ENCODE measurements around the gene CASK. TPM values are rescaled to one million over a fixed set of nuclear protein-coding genes. Genes with fewer than 3 reads are reported as not detected.

CASK gene
- total and polyA plus RNA-seq, 5 donors from 2014 or later: 8.4 to 168 (median 20.2) TPM

DNA sequence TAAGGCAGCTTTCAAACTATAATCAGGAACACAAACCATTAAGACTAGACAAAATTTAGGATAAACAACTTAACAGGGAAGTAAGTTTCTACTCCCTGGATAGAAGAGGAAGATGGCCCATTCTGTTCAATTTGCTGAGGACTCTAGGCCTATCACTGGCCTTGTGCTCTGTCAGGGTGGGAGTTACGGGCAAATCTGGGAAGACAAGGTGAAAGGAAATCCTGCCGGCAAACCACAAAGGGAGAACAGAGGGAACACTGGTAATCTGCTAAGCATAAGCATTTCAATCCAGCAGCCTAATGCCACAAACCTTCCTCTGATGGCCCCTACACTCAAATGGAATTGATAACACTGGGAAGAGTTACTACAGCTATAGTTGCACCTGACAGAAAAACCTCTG, 191.1 kb downstream of the CASK start:
- H3K27me3 Mint-ChIP-seq: no peaks in the 10 kb centered on the region
- DNase-seq (no peak), ATAC-seq (ENCODE audit: low read depth in 2 of 2) (no peak)
- Histone ChIP-seq H3K36me3 (ENCODE audit: control insufficient read depth, insufficient read depth, low read length) (peaks cover 7% of the 10 kb centered on the region), H3K27ac (ENCODE audit: insufficient read depth, low read length, poor library complexity, severe bottlenecking) (no peak overlapping the region), H3K9me3 (ENCODE audit: control insufficient read depth in 2 of 2, low read length in 2 of 2) (no peaks in the 10 kb centered on the region), H3K4me1 (ENCODE audit: control insufficient read depth, insufficient read depth, low read length, poor library complexity, severe bottlenecking) (peaks cover 7% of the 10 kb centered on the region), H3K27me3 (ENCODE audit: control insufficient read depth, insufficient read depth, low read length) (no peaks in the 10 kb centered on the region), H3K4me3 (ENCODE audit: low read depth, low read length) (no peak overlapping the region)
- H3K9me3 Mint-ChIP-seq: no peaks in the 10 kb centered on the region
- H3K36me3 Mint-ChIP-seq: peaks cover 9% of the 10 kb centered on the region
- H3K4me1 Mint-ChIP-seq: peaks cover 12 to 29% (median 21%) of the 10 kb centered on the region in 4 donors
- peak overlapping the region in 2 of 3 donors; percentile 6 to 21 for H3K27ac Mint-ChIP-seq
- H3K4me3 Mint-ChIP-seq: no peak overlapping the region

DNA sequence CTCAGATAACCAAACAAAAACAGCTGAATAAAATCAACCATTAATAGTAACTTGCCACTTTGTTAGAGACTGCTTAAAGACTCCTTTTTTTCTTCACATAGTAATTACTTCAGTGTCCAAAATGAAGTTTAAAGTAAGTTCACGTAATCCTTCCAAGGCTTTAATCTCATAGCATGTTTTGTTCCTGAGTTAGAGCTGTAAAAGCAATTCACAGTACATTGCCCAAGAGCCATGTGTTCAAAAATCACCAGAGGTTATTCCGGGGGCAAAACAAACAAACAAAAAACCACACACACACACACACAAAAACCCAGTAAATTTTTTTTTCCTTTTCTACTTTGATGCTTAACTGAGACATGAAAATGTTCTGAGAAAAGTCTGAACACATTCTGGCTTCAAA, 193.3 kb downstream of the CASK start:
- Histone ChIP-seq H3K4me3 (ENCODE audit: low read depth, low read length) (no peak overlapping the region), H3K27me3 (ENCODE audit: control insufficient read depth, insufficient read depth, low read length) (no peaks in the 10 kb centered on the region), H3K36me3 (ENCODE audit: control insufficient read depth, insufficient read depth, low read length) (peaks cover 5% of the 10 kb centered on the region), H3K27ac (ENCODE audit: insufficient read depth, low read length, poor library complexity, severe bottlenecking) (no peak overlapping the region), H3K4me1 (ENCODE audit: control insufficient read depth, insufficient read depth, low read length, poor library complexity, severe bottlenecking) (no peaks in the 10 kb centered on the region), H3K9me3 (ENCODE audit: control insufficient read depth in 2 of 2, low read length in 2 of 2) (no peaks in the 10 kb centered on the region)
- no peak overlapping the region for H3K4me3 Mint-ChIP-seq
- H3K27ac Mint-ChIP-seq: no peak overlapping the region
- H3K4me1 Mint-ChIP-seq: peaks cover 9 to 32% (median 15%) of the 10 kb centered on the region in 4 donors
- H3K27me3 Mint-ChIP-seq: no peaks in the 10 kb centered on the region
- H3K36me3 Mint-ChIP-seq: peaks cover 4% of the 10 kb centered on the region
- no peak for ATAC-seq (ENCODE audit: low read depth in 2 of 2)
- DNase-seq: no peak
- no peaks in the 10 kb centered on the region for H3K9me3 Mint-ChIP-seq

DNA sequence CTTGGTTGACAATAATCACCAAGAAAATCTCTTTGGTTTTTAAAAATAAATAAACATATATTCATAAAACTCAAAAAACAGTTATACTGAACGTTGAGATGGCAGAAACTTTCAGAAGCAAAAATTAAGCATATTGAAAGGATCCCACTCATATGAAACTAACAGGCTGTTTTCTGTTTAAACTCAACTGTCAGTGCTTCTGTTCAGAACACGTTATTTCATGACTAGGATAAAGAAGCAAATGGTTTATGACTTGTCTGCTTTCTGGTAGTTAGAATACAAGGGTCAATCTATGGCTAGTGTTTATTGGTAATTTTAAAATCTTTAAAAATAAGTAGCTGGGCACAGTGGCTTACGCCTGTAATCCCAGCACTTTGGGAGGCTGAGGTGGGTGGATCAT, 195.2 kb downstream of the CASK start:
- Histone ChIP-seq H3K36me3 (ENCODE audit: control insufficient read depth, insufficient read depth, low read length) (peaks cover 5% of the 10 kb centered on the region), H3K27ac (ENCODE audit: insufficient read depth, low read length, poor library complexity, severe bottlenecking) (no peak overlapping the region), H3K27me3 (ENCODE audit: control insufficient read depth, insufficient read depth, low read length) (no peaks in the 10 kb centered on the region), H3K9me3 (ENCODE audit: control insufficient read depth in 2 of 2, low read length in 2 of 2) (no peaks in the 10 kb centered on the region), H3K4me3 (ENCODE audit: low read depth, low read length) (no peak overlapping the region), H3K4me1 (ENCODE audit: control insufficient read depth, insufficient read depth, low read length, poor library complexity, severe bottlenecking) (peaks cover 7% of the 10 kb centered on the region)
- Mint-ChIP-seq H3K9me3 (no peaks in the 10 kb centered on the region), H3K27ac (no peak overlapping the region), H3K4me1 (peaks cover 6 to 35% (median 17%) of the 10 kb centered on the region in 4 donors), H3K27me3 (no peaks in the 10 kb centered on the region), H3K36me3 (peaks cover 4% of the 10 kb centered on the region), H3K4me3 (no peak overlapping the region)
- DNase-seq: no peak
- ATAC-seq (ENCODE audit: low read depth in 2 of 2): no peak

DNA sequence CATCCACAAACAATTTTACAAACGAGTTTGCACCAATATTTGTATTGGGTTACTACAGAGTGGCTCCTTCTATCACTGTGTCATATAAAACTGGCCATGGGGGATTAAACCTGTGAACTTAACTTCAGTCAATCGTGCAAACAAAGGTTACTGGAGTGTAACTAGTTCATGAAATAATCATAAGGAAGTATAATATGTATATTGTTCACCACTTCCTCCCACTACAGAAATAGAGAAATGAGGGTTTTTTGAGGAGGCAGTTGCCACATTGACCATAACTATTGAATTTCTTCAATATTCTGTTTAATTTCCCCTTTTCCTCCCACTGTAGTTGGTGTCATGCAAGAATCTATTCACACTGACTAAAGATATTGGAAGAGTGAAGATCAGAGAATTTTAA, 199.5 kb downstream of the CASK start, which contains the start of gene GPR82:
Gene GPR82, plus strand, starts transcription at position 356 of the 400 bp plus-strand sequence. CDS start 2,846 bp downstream, outside the sequence.
- Histone ChIP-seq H3K9me3 (ENCODE audit: control insufficient read depth in 2 of 2, low read length in 2 of 2) (peaks cover 0 to under 1% of the 10 kb centered on the region in 2 experiments), H3K27me3 (ENCODE audit: control insufficient read depth, insufficient read depth, low read length) (no peaks in the 10 kb centered on the region), H3K27ac (ENCODE audit: insufficient read depth, low read length, poor library complexity, severe bottlenecking) (peak within 1 kb of the TSS; percentile 1), H3K4me1 (ENCODE audit: control insufficient read depth, insufficient read depth, low read length, poor library complexity, severe bottlenecking) (peaks cover 7% of the 10 kb centered on the region), H3K36me3 (ENCODE audit: control insufficient read depth, insufficient read depth, low read length) (peaks cover 9% of the 10 kb centered on the region), H3K4me3 (ENCODE audit: low read depth, low read length) (no peak within 1 kb of the TSS)
- Mint-ChIP-seq H3K27me3 (no peaks in the 10 kb centered on the region), H3K36me3 (peaks cover 27% of the 10 kb centered on the region), H3K4me3 (peak within 1 kb of the TSS in 1 of 4 donors; percentile 21), H3K27ac (no peak within 1 kb of the TSS), H3K9me3 (peaks cover 0 to 11% (median 3%) of the 10 kb centered on the region in 7 donors), H3K4me1 (peaks cover 18 to 51% (median 26%) of the 10 kb centered on the region in 4 donors)
- ATAC-seq (ENCODE audit: low read depth in 2 of 2) (no peak), DNase-seq (no peak)

DNA sequence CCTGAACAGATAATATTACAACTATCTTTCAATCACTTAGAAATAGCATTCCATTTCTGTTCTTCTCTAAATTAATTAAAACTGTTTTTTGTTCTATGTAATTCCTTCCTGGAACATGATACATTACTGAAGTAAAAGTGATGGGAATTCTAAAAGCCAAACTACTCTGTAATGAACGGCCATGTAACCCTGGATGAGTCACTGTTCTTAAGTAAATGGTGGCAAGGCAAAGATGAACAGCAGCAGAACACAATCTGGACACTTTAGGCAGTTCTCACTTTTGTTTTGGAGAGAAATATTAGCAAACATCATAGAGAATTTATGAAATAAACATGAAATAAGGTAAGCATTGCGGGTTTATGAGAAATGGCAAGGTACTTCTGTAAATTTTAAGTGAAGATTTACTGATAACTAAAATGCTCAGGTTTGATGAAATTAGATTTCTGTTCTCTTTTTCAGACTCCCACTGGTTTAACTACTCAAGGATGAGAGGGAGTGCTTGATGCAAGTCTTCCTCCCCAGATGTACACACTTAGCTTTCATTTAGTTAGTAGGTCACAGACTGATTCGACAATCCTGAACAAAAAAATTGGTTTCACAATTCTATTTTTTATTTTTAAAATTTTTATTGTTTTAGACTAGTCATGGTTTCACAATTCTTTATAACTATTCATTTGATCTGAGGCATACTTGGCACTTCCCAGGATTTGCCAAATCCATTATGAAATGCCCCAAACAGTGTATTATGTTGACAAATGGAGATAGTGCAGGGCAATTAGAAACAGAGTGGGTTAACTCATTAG, 200.3 kb downstream of the CASK start:
- H3K27ac Mint-ChIP-seq: peak overlapping the region in 2 of 3 donors; percentile 24 to 68
- Histone ChIP-seq H3K36me3 (ENCODE audit: control insufficient read depth, insufficient read depth, low read length) (peaks cover 15% of the 10 kb centered on the region), H3K4me3 (ENCODE audit: low read depth, low read length) (no peak overlapping the region), H3K9me3 (ENCODE audit: control insufficient read depth in 2 of 2, low read length in 2 of 2) (peaks cover 2 to 8% of the 10 kb centered on the region in 2 experiments), H3K27ac (ENCODE audit: insufficient read depth, low read length, poor library complexity, severe bottlenecking) (peak overlapping the region; percentile 1), H3K27me3 (ENCODE audit: control insufficient read depth, insufficient read depth, low read length) (no peaks in the 10 kb centered on the region), H3K4me1 (ENCODE audit: control insufficient read depth, insufficient read depth, low read length, poor library complexity, severe bottlenecking) (peaks cover 7% of the 10 kb centered on the region)
- peaks cover 0 to 16% (median 3%) of the 10 kb centered on the region in 7 donors for H3K9me3 Mint-ChIP-seq
- peaks cover 18 to 51% (median 26%) of the 10 kb centered on the region in 4 donors for H3K4me1 Mint-ChIP-seq
- DNase-seq: no peak
- no peaks in the 10 kb centered on the region for H3K27me3 Mint-ChIP-seq
- no peak for ATAC-seq (ENCODE audit: low read depth in 2 of 2)
- no peak overlapping the region for H3K4me3 Mint-ChIP-seq
- H3K36me3 Mint-ChIP-seq: peaks cover 35% of the 10 kb centered on the region

DNA sequence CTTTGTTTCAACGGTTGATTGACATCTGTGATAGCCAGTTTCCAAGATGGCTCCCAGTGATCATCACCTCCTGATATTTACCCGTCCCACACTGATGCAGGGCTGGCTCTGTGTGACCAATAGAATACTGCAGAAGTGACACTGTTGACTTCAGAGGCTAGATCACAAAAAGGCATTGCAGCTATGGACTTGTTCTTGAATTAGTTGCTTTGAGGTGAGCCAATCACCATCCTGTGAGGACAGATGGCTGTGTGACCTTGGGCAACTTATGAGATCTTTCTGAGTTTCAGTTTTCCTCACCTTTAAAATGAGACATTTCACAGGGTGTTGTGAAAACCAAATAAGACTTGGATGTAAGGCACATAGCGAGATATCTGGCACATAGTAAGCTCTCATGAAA, 201.1 kb downstream of the CASK start:
- H3K4me3 Mint-ChIP-seq: no peak overlapping the region
- no peaks in the 10 kb centered on the region for H3K27me3 ChIP-seq (ENCODE audit: control insufficient read depth, insufficient read depth, low read length)
- ATAC-seq (ENCODE audit: low read depth in 2 of 2) (no peak), DNase-seq (no peak)
- H3K27me3 Mint-ChIP-seq: no peaks in the 10 kb centered on the region
- peaks cover 7% of the 10 kb centered on the region for H3K4me1 ChIP-seq (ENCODE audit: control insufficient read depth, insufficient read depth, low read length, poor library complexity, severe bottlenecking)
- H3K27ac ChIP-seq (ENCODE audit: insufficient read depth, low read length, poor library complexity, severe bottlenecking): no peak overlapping the region
- H3K27ac Mint-ChIP-seq: peak overlapping the region in 2 of 3 donors; percentile 24 to 68
- peaks cover 0 to 17% (median 3%) of the 10 kb centered on the region in 7 donors for H3K9me3 Mint-ChIP-seq
- H3K4me3 ChIP-seq (ENCODE audit: low read depth, low read length): no peak overlapping the region
- peaks cover 18% of the 10 kb centered on the region for H3K36me3 ChIP-seq (ENCODE audit: control insufficient read depth, insufficient read depth, low read length)
- peaks cover 40% of the 10 kb centered on the region for H3K36me3 Mint-ChIP-seq
- peaks cover 2 to 12% of the 10 kb centered on the region in 2 experiments for H3K9me3 ChIP-seq (ENCODE audit: control insufficient read depth in 2 of 2, low read length in 2 of 2)
- H3K4me1 Mint-ChIP-seq: peaks cover 13 to 49% (median 26%) of the 10 kb centered on the region in 4 donors

DNA sequence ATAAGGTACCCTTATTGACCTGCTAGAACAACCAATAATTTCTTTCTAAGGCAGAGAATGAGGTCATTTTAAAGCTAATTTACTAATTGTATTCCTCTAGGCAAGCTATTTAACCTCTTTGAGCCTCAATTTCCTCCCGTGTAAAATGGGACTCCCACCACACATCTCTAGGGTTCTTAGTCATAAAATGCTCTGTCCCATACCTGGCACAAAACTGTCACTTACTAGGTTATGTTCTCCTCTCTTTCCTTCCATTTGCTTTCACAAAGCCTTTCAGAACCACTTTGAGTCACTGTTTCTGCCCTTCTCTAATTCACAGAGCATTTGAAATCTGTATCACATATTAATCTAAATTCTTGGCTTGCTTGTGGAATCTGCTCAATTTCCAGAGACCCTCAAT, 201.8 kb downstream of the CASK start:
- H3K36me3 ChIP-seq (ENCODE audit: control insufficient read depth, insufficient read depth, low read length): peaks cover 18% of the 10 kb centered on the region
- no peak overlapping the region for H3K4me3 ChIP-seq (ENCODE audit: low read depth, low read length)
- peaks cover 43% of the 10 kb centered on the region for H3K36me3 Mint-ChIP-seq
- H3K9me3 ChIP-seq (ENCODE audit: control insufficient read depth in 2 of 2, low read length in 2 of 2): peaks cover 2 to 12% of the 10 kb centered on the region in 2 experiments
- peaks cover 0 to 22% (median 3%) of the 10 kb centered on the region in 7 donors for H3K9me3 Mint-ChIP-seq
- H3K27me3 Mint-ChIP-seq: no peaks in the 10 kb centered on the region
- peak overlapping the region in 1 of 3 donors; percentile 10 for H3K27ac Mint-ChIP-seq
- ATAC-seq (ENCODE audit: low read depth in 2 of 2): no peak
- peaks cover 7% of the 10 kb centered on the region for H3K4me1 ChIP-seq (ENCODE audit: control insufficient read depth, insufficient read depth, low read length, poor library complexity, severe bottlenecking)
- peaks cover 8 to 52% (median 30%) of the 10 kb centered on the region in 4 donors for H3K4me1 Mint-ChIP-seq
- H3K4me3 Mint-ChIP-seq: peak overlapping the region in 1 of 4 donors; percentile 27
- no peaks in the 10 kb centered on the region for H3K27me3 ChIP-seq (ENCODE audit: control insufficient read depth, insufficient read depth, low read length)
- no peak for DNase-seq
- H3K27ac ChIP-seq (ENCODE audit: insufficient read depth, low read length, poor library complexity, severe bottlenecking): no peak overlapping the region

Data from CD4-positive, CD25-positive, alpha-beta regulatory T cell (primary cell).